ENCODE measurements around the gene CSF3R. TPM values are rescaled to one million over a fixed set of nuclear protein-coding genes. Genes with fewer than 3 reads are reported as not detected.

CSF3R gene
- total and polyA plus RNA-seq, 2 experiments from 2014 or later, result not detected

DNA sequence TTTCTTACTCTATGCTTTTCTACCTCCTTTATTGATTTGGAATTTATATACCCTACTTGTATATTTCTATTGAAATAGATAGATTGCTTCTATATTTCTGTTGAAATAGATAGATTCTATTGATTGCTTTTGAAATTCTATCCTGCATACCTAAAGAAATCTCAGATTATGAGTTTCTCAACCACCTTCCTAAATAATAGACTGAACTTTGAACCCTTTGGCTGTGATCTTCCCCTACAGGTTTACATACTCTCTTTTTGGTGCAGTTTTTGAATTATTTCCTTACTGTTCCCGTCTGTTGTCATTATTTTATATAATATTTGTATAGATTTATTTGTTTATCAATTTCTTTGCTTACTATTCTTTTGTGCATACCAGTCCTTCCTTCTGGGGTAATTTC is 20.4 kb upstream of the CSF3R start (continued):
- TF ChIP-seq ETS1 (IDR thresholded peaks at IDR 0.05), result no peak
- TF ChIP-seq EZH2 (IDR thresholded peaks at IDR 0.05; ENCODE audit: low read depth, unreplicated experiment), result no peak
- TF ChIP-seq CREB1 (CRISPR knock-in tag; IDR thresholded peaks at IDR 0.05; ENCODE audit: low read depth), result no peak
- TF ChIP-seq, protein P1, sequence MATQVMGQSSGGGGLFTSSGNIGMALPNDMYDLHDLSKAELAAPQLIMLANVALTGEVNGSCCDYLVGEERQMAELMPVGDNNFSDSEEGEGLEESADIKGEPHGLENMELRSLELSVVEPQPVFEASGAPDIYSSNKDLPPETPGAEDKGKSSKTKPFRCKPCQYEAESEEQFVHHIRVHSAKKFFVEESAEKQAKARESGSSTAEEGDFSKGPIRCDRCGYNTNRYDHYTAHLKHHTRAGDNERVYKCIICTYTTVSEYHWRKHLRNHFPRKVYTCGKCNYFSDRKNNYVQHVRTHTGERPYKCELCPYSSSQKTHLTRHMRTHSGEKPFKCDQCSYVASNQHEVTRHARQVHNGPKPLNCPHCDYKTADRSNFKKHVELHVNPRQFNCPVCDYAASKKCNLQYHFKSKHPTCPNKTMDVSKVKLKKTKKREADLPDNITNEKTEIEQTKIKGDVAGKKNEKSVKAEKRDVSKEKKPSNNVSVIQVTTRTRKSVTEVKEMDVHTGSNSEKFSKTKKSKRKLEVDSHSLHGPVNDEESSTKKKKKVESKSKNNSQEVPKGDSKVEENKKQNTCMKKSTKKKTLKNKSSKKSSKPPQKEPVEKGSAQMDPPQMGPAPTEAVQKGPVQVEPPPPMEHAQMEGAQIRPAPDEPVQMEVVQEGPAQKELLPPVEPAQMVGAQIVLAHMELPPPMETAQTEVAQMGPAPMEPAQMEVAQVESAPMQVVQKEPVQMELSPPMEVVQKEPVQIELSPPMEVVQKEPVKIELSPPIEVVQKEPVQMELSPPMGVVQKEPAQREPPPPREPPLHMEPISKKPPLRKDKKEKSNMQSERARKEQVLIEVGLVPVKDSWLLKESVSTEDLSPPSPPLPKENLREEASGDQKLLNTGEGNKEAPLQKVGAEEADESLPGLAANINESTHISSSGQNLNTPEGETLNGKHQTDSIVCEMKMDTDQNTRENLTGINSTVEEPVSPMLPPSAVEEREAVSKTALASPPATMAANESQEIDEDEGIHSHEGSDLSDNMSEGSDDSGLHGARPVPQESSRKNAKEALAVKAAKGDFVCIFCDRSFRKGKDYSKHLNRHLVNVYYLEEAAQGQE (IDR thresholded peaks at IDR 0.05; ENCODE audit: unreplicated experiment), result no peak
- TF ChIP-seq ZNF331 (CRISPR knock-in tag; IDR thresholded peaks at IDR 0.05; ENCODE audit: low read depth), result no peak

- Histone ChIP-seq H2AFZ (no peak overlapping the region), H3K27me3 (ENCODE audit: insufficient read depth) (peaks cover 2% of the 10 kb centered on the region; the same call in 1 of the 2 replicates), H3F3A (replicated peaks; ENCODE audit: low read depth) (no peaks in the 10 kb centered on the region), H3K9me2 (ENCODE audit: insufficient read depth) (no peaks in the 10 kb centered on the region), H3K36me3 (ENCODE audit: insufficient read depth) (no peaks in the 10 kb centered on the region), H3K4me1 (ENCODE audit: insufficient read depth) (no peaks in the 10 kb centered on the region), H3K27ac (ENCODE audit: low read depth) (no peak overlapping the region), H3K4me3 (no peak overlapping the region), H3K4me2 (no peak overlapping the region), H3K79me2 (replicated peaks; ENCODE audit: insufficient read depth) (no peaks in the 10 kb centered on the region), H4K20me1 (replicated peaks; ENCODE audit: insufficient read depth) (no peaks in the 10 kb centered on the region)
- H3K9me3 Mint-ChIP-seq, result no peaks in the 10 kb centered on the region
- no peak overlapping the region for H3K27ac Mint-ChIP-seq
- no peak overlapping the region for H3K4me3 Mint-ChIP-seq
- no peaks in the 10 kb centered on the region for H3K36me3 Mint-ChIP-seq (ENCODE audit: low read depth)
- no peaks in the 10 kb centered on the region for H3K4me1 Mint-ChIP-seq
- peaks cover 3% of the 10 kb centered on the region for H3K27me3 Mint-ChIP-seq (ENCODE audit: insufficient read depth, low read depth, poor library complexity)
- DNase-seq (ENCODE audit: low spot score) (no peak), ATAC-seq (no peak)
- TF ChIP-seq EZH2phosphoT487 (IDR thresholded peaks at IDR 0.05; ENCODE audit: unreplicated experiment), result no peak
- no peak for TF ChIP-seq ETS1 (IDR thresholded peaks at IDR 0.05)
- TF ChIP-seq STAT1 (IDR thresholded peaks at IDR 0.05; ENCODE audit: unreplicated experiment), result no peak
- TF ChIP-seq, protein P2, sequence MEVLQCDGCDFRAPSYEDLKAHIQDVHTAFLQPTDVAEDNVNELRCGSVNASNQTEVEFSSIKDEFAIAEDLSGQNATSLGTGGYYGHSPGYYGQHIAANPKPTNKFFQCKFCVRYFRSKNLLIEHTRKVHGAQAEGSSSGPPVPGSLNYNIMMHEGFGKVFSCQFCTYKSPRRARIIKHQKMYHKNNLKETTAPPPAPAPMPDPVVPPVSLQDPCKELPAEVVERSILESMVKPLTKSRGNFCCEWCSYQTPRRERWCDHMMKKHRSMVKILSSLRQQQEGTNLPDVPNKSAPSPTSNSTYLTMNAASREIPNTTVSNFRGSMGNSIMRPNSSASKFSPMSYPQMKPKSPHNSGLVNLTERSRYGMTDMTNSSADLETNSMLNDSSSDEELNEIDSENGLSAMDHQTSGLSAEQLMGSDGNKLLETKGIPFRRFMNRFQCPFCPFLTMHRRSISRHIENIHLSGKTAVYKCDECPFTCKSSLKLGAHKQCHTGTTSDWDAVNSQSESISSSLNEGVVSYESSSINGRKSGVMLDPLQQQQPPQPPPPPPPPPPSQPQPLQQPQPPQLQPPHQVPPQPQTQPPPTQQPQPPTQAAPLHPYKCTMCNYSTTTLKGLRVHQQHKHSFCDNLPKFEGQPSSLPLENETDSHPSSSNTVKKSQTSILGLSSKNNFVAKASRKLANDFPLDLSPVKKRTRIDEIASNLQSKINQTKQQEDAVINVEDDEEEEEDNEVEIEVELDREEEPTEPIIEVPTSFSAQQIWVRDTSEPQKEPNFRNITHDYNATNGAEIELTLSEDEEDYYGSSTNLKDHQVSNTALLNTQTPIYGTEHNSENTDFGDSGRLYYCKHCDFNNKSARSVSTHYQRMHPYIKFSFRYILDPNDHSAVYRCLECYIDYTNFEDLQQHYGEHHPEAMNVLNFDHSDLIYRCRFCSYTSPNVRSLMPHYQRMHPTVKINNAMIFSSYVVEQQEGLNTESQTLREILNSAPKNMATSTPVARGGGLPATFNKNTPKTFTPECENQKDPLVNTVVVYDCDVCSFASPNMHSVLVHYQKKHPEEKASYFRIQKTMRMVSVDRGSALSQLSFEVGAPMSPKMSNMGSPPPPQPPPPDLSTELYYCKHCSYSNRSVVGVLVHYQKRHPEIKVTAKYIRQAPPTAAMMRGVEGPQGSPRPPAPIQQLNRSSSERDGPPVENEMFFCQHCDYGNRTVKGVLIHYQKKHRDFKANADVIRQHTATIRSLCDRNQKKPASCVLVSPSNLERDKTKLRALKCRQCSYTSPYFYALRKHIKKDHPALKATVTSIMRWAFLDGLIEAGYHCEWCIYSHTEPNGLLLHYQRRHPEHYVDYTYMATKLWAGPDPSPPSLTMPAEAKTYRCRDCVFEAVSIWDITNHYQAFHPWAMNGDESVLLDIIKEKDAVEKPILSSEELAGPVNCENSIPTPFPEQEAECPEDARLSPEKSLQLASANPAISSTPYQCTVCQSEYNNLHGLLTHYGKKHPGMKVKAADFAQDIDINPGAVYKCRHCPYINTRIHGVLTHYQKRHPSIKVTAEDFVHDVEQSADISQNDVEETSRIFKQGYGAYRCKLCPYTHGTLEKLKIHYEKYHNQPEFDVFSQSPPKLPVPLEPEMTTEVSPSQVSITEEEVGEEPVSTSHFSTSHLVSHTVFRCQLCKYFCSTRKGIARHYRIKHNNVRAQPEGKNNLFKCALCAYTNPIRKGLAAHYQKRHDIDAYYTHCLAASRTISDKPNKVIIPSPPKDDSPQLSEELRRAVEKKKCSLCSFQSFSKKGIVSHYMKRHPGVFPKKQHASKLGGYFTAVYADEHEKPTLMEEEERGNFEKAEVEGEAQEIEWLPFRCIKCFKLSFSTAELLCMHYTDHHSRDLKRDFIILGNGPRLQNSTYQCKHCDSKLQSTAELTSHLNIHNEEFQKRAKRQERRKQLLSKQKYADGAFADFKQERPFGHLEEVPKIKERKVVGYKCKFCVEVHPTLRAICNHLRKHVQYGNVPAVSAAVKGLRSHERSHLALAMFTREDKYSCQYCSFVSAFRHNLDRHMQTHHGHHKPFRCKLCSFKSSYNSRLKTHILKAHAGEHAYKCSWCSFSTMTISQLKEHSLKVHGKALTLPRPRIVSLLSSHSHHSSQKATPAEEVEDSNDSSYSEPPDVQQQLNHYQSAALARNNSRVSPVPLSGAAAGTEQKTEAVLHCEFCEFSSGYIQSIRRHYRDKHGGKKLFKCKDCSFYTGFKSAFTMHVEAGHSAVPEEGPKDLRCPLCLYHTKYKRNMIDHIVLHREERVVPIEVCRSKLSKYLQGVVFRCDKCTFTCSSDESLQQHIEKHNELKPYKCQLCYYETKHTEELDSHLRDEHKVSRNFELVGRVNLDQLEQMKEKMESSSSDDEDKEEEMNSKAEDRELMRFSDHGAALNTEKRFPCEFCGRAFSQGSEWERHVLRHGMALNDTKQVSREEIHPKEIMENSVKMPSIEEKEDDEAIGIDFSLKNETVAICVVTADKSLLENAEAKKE (CRISPR knock-in tag; IDR thresholded peaks at IDR 0.05), result no peak
- no peak for TF ChIP-seq POLR2AphosphoS5 (IDR thresholded peaks at IDR 0.05; ENCODE audit: low read depth)
- no peak for TF ChIP-seq EZH2 (IDR thresholded peaks at IDR 0.05; ENCODE audit: low read depth, unreplicated experiment)
- TF ChIP-seq, protein P3, sequence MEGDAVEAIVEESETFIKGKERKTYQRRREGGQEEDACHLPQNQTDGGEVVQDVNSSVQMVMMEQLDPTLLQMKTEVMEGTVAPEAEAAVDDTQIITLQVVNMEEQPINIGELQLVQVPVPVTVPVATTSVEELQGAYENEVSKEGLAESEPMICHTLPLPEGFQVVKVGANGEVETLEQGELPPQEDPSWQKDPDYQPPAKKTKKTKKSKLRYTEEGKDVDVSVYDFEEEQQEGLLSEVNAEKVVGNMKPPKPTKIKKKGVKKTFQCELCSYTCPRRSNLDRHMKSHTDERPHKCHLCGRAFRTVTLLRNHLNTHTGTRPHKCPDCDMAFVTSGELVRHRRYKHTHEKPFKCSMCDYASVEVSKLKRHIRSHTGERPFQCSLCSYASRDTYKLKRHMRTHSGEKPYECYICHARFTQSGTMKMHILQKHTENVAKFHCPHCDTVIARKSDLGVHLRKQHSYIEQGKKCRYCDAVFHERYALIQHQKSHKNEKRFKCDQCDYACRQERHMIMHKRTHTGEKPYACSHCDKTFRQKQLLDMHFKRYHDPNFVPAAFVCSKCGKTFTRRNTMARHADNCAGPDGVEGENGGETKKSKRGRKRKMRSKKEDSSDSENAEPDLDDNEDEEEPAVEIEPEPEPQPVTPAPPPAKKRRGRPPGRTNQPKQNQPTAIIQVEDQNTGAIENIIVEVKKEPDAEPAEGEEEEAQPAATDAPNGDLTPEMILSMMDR (conservative IDR thresholded peaks at IDR 0.05; ENCODE audit: low read depth in 2 of 2), result no peak
- TF ChIP-seq ZNF331 (CRISPR knock-in tag; IDR thresholded peaks at IDR 0.05; ENCODE audit: low read depth), result no peak
- TF ChIP-seq JUNB (IDR thresholded peaks at IDR 0.05; ENCODE audit: unreplicated experiment), result no peak
These were observed 19.9 kb upstream of the CSF3R start for GRCh38 chr1:36502616-36503015.
